Activated effector memory CD4-positive, alpha-beta T cell treated with anti-CD3 and anti-CD28 coated beads, Interleukin-2, amount 50 U/mL, for 16 hours (primary cell): Measurements from ENCODE around the gene FBXL7.

Source experiments
- DNase-seq: peaks from one replicate; pipeline ENCODE4 v3.0.0-alpha.2; 2020

Gene FBXL7

DNA sequence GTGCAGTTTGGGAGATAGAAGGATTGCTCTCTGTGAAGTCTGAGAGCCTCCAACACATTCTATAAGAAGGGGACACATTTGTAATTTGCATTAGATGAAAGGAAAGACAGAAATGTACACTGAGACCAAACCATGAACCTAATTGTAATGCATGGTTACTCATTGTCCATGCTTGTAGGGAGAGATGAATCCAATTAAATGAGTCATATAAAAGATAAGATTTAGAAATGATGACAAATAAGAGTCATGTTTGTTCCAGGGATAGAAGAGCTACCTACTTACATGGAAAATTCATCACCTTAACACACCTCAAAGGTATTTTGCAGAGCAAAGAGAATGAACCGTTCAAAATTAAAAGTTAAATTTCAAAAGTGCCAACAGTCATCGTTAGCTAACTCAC lies 85.1 kb downstream of the FBXL7 start:
- no peak for DNase-seq

DNA sequence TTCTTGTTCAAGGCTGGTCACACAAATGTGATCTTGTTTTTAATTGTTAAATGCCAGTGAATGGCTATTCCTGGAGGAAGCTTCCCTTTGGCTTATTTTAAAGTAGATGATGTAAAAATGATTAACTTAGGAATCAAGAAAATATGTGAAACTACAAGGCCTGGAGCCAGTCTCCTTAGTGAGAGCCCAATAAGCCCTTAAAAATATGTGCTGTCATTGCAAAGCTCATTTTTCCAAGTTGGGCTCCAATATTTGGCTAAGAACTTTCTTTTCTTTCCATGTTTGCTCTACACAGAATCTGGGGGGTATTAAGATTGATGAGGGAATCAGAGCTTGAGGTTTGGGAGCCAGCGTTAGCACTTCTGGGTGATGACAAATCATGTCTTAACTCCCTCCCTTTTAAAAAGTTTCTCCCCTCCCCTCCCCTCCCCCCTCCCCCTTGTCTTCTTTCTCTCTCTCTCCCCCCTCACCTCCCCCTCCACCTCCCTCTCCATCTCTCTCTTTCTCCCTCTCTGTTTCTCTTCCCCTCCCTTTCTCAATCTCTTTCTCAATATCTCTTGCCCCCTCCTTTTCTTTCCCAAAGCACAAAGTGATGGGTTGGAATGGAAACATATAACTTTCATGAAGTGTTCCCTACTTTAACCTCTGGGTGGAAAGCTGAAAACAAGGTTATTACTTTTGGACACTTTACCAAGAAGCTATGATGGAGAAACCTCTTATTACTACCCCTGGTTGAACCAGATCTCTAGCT lies 86.0 kb downstream of the FBXL7 start:
- no peak for DNase-seq

DNA sequence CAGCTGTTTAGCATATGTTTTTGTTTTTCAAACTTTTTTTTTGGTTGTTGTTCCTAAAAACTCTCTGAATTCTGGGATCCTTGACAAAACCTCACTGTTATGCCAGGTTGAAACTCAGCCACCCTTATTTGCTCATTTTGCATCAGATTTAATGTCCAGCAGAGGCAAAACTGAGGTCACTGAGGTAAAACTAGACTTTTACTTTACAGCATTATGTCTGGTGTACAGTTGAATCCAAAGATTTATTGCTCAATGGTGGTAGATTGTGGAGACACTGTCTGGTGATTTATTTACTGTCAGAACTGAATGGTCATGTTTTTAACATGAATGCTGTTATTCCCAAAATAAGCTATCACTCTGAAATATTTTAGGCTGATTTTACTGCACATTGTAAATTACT lies 87.9 kb downstream of the FBXL7 start:
- no peak for DNase-seq

DNA sequence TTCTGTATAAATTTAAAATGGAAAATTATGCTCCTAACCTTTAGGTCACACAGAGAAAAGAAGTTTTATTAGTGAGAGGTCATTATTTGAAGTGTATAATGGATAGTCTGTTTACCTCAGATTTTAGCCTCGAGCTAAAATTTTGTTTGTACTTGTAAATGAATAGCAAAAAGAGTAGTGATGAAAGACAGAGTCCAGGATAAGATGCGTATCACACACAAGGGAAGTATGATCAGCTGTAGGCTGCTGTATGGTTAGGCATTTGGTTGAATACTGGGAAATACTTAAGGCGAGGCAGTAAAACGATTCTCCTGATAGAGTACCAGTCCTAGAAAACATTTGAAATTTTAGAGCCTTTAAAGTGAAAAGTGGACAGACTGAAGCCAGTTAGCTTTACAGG lies 92.7 kb downstream of the FBXL7 start:
- DNase-seq: no peak

DNA sequence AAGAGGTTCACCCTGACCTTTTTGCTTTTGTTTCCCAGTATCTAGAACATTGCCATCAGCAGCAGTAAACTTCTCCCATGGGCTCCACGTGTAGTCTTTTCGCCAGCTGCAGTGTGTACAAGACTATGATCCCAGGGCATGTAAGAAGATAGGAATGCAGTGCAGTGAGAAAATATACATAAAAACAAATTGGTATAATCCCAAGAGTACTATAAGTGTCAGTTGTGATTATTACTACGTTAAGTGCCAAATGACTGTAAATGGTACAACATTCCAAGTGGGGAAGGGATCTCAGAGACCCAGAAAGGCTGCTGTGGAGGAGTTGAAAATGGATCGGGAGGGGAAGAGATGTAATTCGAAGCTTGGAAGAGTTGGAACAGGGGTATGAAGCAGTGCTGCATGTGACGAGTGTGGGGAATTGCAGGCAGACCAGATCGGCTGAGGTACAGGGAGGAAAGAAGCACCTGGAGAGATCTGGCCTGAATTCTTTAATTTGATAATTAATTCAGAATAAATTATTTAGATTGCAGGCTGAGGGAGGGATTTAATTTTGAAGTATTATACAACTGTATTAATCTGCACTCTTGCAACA lies 95.1 kb downstream of the FBXL7 start:
- DNase-seq: no peak

DNA sequence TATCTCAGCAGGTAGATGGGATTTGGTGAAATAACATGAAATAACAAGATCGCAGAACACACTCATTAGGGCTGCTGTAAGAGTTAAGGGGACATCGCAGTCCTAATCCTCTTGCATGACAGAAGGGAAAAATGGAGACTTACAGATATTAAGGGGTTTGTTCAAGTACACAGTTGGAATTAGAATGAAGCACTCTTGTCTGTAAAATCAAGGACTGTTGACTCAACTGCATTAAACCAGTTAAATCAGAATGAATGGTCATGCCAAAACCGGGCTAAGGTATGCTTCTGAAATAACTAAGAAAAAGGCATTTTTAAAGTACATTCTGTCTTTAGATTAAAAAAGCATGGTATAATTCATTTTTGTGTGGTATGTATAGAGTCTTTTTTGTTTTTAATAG lies 95.9 kb downstream of the FBXL7 start:
- no peak for DNase-seq

DNA sequence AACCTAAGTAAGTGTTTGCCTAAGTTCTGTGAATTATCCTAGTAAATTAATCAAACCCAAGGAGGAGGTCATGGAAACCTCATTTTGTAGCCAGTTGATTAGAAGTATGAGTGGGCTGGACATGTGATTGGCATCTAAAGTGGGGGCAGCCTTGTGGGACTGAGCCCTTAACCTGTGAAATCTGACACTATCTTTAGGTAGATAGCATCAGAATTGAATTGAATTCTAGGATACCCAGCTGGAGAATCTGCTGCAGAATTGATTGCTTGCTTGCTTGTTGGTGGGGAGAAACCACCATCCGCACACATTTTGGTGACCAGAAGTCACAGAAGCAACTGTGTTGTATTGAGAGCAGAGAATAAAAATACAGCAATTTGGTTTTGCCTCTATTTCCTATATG lies 97.0 kb downstream of the FBXL7 start:
- no peak for DNase-seq

DNA sequence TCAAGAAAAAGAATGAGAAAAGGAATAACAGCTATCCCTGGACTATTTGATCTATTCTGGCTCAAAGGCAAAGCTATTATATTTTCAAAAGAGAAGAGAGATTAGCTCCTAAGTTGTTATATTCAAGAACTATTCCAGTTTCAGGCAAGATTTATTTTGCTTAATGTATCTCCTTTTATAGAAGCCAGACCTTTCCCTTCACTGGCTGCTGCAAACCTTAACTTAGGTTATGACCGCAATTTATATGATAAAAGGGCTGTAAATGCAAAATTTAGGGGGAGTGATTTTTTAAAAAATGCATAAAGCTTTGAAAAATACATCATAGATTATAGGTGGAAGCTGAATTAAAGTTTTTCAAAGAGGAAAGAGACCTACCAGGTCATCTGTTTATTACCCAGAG lies 97.8 kb downstream of the FBXL7 start:
- no peak for DNase-seq

DNA sequence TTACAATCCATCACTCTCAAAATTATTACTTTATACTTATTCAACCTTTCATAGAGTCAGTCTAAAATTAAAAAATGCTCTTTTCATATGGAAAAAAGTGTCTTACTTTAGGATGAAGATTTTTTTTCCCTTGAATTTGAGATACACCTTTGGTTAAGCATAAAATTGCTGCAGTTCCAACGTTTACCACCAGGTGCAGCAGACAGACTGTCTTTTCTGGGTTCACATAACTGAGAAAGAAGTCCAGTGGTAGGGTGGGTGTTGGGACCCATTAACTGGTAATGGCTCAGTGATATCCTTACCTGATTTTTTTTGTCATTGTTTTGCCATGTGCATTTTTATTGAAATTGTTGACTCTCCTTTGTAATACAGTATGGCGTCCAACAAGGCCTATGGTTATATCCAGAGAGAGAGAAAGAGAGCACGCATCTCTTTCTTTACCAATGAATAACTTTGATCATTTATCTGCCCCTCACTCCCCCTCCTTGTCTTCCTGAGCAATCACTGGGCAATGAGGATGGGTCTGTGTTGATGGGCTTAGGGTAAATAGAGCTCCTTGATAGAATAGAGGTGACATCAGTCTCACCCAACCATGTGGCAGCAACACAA lies 98.4 kb downstream of the FBXL7 start:
- DNase-seq: no peak

DNA sequence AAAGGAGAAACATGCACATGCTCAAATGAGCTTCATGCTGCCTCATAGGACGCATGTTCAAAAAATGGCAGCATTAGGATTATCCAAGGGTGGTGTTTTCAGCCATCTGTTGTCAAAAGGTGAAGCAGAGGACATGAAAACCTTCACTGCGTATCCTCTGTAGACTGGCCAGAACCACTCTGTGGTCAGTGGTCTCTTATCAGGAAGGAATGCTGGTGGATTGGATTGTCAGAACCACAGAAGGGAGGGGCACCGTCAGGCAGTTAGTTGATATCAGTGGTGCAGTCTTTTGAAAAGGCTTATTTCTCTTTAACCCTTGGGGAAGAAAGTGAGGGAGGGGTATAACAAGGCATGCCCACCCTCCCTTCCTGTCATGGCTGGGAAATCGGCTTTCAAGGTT lies 100.1 kb downstream of the FBXL7 start:
- no peak for DNase-seq

DNA sequence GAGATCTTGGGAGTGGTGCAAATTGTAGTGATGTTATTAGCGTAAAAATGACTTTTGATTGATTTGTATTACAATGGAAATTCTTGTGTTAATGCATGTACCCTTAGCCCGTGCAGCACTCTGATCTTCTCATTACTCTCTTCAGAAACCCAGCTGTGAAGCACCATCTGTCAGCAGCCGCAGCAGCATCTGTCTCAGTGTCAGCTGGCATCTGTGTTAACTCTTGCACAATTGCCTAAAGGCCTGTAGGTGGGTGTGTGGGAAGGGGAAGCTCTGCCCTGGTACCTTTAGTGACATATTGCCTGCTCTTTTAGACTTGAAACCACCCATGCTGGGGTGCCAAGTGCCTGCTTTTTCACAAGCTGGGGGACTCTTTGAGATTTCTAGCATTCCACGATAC lies 101.3 kb downstream of the FBXL7 start:
- no peak for DNase-seq

DNA sequence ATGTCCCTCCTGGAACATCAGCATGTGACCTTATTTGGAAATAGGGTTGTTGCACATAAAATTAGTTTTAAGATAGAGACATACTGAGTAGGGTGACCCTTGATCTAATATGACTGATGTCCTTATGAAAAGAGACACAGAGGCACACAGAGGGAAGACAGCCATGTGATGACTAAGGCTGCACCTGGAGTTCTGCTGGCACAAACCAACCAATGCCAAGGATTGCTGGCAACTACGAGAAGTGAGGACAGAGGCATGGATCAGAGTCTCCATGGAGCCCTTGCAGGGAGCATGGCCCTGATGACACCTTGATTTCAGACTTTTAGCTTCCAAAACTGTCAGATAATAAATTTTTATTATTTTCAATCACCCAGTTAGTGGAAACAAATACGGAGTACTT lies 101.9 kb downstream of the FBXL7 start:
- no peak for DNase-seq

DNA sequence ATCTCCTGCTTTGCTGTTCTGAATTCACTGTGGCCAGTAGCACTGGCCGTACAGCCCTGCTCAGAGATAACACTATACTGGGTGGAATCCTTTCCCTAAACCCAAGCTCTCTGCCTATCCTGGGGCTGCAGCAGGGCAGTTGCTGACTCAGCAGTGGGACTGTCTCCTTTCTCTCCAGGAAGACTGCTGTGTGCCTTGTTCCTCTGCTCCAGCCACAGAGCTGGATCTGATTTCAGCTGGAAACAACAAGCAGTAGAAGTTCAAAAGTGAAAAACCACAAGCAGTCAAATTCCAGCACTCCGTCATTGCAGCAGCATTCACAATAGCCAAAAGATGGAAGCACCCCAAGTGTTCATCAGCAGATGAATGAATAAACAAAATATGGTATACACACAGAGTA lies 105.0 kb downstream of the FBXL7 start:
- no peak for DNase-seq

DNA sequence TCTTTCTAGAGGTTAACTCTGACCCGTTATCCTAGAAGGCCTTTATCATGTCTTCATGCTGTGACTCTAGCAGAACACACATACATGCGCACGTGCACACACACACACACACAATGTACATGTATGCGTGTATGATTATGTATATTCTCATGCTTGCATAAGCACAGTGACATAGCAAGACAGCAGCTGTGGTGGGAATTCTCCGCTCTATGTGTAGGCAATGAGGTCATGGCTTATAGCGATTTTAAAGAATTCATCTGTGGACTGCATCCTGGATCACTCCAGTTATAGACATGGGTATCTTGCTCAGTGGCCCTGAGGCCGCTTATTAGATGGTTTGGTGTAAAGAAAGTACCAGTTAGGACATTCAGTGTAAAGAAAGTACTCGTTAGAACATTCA lies 106.2 kb downstream of the FBXL7 start:
- no peak for DNase-seq

DNA sequence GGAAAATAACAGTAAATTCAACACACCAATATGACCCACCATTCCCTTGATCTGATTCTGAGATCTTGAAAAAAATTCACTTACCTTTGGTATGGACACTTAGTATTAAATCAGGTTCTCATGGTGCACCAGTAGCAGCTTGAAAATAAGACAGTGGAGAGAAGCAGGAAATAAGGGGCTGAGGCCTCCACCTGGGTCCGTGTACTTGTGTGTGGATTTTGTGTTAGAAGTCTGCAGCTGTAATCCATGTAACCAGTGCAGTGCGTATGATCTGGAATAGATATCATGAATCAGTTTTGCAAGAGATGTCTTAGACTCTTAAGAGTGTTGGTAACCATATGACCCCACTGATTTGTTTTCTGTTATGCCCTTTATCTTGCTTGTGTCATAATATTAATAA lies 107.1 kb downstream of the FBXL7 start:
- no peak for DNase-seq

DNA sequence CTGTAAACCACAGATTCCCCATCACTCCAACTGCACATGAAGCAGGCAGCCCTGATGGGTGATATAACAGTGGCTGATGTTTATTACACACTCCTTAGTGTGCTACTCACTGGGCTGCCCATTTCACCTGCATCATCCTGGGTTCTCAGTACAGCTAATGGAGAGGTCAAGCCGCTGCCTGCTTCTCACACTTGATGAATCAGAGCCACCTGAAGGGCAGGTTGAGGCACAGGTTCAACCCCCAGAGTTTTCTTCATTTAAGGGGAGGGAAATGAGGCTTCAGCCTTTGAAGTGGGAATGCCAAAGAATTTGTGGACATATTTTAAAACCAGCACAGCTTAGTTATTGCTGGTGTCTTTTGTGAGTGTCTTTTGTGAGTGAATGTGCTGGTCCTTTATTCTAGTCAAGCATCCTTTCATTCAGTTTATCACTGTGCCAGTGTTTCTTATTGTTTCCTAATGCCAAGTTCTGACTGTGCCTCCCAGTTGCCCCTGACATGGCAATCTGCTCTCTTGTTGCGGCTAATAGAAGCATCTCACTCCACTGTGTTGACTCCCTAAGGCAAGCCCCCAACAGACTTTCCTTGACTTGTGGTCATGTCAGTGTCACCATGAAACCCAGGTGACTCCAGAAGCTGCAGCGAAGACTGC lies 109.2 kb downstream of the FBXL7 start:
- no peak for DNase-seq

DNA sequence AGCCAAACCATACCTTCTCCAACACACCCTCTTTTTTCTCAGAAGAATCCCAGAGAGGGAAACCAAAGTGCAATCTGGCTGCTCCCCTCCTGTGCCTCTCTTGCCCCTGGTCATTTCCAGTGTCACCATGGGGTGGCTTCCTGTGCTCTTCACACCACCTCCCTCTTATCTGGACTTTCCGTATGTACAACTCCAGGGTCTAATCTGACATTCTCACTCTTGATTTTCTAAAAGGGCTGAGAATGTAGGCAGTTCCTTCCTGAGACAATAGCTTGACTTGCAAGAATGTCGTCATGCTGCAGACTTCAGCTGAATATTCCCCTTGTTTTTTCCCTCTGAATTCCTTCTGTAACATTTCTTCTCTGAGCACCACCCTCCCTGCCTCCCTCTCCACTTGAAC lies 110.2 kb downstream of the FBXL7 start:
- DNase-seq: no peak

DNA sequence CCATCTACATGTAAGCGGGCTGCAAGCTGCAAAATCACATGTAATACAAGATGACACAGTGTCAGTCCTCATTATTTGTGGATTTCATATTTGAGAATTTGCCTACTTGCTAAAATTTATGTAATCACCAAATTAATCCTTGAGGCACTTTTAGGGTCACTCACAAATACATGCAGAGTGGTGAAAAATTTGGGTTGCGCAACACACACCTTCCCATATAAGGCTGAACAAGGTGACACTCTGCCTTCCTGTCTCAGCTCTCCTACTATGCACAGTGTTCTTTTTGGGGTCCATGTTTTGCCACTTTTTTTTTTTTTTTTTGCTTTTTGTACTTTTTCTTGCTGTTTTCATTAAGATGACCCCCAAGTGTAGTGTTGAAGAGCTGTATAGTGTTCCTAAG lies 111.0 kb downstream of the FBXL7 start:
- no peak for DNase-seq

DNA sequence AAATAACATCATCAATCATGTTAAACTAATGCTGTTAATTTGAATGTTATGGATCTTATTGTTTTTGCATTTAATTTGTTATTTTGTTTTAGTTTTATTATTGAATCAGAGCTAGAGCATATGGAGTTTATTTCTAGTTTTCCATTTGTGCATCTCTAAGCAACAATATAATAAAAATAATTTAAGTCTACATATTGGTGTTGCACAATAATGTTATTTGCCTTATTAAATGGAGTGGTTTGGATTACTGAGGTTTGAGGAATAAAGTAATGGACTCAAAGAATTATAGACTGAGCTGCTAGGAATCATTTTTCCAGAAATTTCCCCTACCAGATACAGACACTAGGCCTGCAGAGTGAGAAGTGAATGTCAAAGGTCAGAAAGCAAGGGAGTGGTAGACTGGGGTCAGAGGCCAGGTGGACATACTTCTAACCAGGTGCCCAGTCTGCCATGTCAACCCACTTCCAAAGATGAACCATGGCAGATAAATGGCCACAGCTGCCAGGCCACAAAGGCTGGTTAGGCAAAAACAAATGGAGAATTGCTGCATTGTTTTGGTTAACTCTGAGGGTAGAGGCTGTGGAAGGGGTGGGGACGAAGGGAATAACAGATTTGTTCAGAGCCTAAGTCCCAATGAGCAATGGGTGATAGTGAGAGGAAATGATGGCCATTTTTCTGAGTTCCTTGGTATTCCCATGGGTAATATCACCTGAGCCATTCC lies 113.1 kb downstream of the FBXL7 start:
- DNase-seq: no peak

DNA sequence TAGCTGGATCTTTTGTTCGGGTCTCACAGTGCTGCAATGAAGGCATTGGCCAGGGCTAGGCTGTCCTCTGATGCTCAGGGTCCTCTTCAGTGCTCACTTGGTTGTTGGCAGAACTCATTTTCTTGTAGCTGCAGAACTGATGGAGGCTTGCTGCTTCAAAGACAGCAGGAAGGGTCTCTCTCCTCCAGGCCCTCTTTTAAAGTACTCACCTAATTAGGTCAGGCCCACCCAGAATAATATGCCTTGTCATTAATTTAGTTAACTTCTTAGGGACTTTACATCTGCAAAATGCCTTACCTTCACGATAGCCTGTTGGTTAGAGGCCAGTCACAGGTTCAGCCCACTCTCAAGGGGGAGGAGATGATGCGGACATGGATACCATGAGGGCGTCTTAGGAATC lies 114.7 kb downstream of the FBXL7 start:
- no peak for DNase-seq

DNA sequence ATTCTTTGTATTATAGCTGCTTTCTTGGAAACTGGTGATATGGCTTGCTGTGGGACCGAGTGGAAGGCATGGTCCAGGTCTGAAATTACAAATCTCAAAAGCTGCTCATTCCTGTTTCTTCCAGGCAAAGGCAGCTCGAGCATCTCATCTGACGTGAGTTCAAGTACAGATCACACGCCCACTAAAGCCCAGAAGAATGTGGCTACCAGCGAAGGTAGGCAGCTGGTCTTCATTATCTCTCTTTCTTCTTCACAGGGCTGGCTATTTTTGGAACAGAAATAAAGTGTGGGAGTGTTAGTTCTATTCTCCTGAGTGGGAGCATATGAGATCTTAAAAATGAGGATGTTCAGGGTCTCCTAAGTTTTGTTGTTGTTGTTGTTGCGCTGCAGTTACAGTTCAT lies 115.9 kb downstream of the FBXL7 start:
- no peak for DNase-seq

DNA sequence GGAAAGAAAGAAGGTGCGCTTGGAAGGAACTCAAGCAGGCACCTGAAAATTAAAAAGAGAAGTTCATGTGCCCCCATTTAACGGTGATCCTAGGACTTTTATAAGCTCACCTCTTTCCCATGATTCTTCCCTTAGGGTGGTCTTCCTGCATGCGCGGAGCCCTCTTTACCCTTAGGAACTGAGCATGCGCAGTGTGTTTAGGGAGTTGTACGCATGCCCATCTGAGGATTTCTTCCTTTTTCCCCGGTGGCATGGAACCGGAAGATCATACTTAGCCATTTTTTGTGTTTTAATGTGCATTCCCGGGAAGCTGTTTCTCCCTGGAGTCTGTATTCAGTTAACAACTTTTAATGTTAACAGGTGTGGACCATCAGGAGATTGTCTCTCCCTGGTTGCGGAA lies 119.0 kb downstream of the FBXL7 start:
- no peak for DNase-seq

DNA sequence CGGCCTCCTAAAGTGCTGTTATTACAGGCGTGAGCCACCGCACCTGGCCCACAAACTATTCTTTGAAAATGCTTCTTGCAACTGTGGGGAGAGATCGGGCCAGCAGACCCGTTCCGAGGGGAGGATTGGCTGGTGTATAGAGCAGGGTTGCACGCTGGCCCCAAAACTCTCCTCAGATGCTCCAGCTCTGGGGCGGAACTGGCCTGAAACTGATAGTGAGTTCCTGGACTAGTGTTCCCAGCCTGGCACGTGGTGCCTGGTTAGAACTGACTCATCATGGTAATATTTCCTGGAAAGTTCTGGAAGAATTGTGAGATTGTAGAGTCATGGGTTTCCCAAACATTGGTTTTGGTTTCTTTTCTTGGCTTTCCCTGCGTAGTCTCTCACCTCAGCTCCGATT lies 120.5 kb downstream of the FBXL7 start:
- DNase-seq: no peak

DNA sequence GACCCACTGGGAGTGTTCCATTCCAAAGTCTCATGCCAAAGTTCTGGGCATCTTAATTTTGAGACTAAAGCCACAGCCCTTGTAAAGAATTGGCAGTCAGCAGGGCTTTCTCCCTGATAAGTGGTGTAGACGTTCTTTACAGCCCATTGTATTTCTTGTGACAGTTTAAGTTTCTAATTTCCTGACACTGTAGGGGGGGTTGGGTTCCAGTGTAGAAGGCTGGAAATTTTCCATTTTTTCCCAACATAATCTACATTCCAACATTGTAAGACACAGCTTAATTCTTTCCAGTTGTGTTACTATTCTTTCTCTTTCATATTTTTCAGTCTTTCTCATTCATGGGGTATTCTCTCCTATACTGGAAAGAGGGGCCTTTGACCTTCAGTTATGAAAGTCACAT lies 121.1 kb downstream of the FBXL7 start:
- no peak for DNase-seq
